NCI-H345 treated with DMSO at 0.1 percent for 48 hours (cell line): Measurements from ENCODE around the gene DDX39A.

Experiments
- DNase-seq: peaks from one replicate; lab custom pipeline; 2025; ENCODE audit not compliant: unreplicated experiment; lab: John Stamatoyannopoulos, UW

The DDX39A gene

DNA sequence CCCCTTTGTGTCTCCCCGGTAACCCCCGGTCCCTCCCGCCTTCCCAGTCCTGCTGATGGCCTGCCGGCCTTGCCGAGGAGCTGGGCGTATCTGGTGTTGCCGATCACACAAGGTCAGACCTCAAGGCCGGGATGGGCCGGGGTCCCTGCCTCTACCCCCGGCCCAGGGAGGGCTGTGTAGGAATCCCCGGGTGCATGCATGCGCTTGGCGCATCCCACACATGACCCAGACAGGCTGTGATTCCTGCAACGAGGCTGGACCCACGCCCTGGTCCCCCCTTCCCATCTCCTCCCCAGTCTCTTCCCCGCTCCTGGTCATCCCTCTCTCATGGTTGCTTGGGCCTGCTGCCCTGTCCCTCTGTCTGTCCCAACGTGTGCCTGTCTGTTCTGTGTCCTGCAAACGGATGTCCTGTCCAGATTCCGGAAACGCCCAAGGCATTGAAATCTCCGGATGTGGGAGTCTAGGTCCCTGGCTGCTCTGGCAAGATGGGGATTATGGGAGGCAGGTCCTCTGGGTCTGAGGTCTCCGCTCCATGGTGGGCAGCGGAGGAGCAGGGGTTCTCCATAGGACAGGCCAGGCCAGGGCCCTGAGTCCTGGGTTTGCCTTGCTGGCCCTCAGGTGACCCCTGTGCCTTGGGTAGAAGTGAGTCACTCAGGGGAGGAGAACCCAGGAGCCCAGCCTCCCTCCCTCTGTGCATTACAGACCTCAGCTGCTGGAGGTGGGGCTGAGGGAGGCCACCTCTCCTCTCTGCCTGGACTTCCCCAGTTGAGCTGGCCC is 15.6 kb upstream of the DDX39A start:
- DNase-seq, result no peak

DNA sequence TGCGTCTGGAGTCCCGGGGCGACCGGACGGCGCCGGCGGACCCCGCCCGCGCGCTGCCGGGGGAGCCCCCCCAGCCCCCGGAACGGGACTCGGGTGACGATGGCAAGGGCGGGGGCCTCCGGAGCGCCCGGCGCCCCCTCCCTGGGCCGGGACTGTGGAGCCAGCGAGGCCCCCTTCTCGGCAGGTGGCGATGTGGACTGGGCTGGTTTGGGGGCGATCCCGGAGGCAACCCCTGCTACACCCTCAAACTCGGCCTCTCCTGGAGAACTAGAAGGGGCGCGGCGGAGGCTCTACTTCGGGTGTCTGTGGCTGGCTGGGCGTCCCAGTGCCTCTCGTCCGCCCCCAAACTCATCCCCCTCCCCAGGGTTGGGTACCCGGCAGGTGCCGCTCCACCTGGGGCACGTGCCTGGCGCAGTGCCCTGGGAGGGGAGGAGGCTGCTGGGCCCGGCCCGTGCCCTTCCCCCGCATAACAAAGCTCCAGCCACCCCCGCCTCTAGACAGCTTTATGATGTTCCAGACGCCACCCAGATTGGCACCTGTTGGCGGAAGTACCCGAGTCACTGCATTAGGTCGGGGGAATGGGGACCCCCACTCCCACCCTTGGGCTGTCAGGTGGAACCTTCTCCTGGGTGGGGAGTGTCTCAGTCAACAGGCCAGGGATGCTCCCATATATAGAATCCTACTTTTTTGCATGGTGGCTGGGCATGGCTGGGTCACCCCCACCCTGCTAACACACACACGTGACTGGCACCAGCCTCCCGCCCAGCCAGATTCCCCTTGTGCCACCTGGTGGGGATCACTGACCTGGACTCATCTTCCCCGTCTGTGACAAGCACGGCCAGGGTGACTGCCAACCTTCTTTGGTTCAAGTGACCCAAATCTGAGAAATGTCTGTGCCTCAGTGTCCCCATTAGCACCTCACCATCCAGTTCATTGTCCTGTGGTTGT is 14.7 kb upstream of the DDX39A start:
- DNase-seq, result peak; percentile 49

DNA sequence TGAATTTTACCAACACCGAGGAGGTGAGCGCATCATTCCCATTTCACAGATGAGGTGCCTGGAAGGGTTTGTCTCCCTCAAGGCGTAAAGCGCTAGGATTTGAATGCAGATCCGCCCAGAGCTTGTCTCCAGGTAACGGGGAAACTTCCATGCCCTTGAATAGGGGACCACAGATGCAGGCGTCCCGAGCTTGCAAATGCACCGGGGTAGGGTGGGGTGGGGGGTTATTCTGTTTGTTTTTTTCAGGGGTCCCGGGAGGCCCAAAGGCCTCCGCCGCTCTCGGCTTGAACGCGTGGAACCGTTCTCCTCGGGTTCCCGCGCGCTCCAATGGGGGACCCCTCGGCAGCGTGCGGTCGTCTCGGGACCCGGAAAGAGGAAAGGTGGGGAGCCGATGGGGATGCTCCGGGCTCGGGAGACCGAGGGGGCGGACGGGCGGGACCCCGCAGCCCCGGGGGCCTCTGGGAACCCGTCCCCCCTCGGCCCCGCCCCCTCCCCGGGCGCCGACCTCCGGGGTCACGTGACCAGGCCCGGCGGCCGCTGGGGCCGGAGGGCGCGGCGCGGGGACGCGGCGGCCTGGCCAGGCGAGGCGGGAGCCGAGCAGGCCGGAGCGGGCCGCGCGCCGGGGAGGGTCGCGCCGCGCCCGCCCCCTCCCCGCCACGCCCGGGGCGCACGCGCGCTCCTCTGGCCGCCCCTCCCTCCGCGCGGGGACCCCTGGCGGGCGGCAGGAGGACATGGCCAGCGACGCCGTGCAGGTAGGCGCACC is 13.8 kb upstream of the DDX39A start, which contains the start of gene PKN1:
Gene PKN1 (plus strand): TSS at position 516 of the 763 bp plus-strand sequence. CDS start 216 bp downstream, at position 732.
- DNase-seq, result no peak

- no peak for DNase-seq
Measured at GRCh38 chr19:14430712-14431111, 11.6 kb upstream of the DDX39A start.

DNA sequence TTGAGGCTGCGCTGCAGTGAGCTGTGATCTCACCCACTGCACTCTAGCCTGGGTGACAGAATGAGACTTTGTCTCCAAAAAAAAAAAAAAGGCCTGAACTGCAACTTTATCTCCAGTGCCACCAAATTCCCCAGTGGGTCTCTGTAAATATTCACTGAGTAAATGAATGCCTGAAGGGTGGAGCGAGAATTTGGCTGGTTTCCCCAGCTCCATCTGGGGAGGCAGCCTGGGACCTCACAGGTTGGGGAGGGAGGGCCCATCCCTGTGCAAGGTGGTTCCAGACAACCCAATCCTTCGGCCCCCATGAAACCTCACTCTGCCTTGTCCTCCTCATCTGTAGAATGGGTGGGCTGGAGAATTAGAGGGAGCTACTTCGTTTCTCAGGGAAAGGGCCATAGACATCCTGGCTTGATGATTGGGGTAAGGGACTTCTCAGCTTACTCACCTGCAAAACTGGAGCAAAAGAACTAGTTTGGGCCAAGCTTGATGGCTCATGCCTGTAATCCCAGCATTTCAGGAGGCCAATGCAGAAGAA is 9.8 kb upstream of the DDX39A start:
- no peak for DNase-seq

DNA sequence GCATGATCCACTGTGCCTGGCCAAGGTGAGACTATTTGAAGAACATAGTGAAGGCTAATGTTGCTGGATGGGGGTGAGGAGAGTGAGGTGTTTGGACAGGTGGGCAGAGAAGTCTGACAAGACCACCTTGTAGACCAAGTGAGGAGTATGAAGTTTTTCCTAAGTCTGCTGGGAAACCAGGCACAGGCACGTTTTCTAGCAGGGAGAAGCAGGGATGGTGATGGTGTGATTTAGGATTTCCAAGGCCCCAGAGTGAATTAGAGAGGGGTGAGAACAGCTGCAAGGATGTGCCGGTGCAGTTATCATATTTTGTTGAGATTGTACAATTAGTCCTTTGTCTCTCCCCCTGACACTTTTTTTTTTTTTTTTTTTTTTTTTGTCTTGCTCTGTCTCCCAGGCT is 8.3 kb upstream of the DDX39A start:
- no peak for DNase-seq

GRCh38 chr19:14425696-14426138 is 6.6 kb upstream of the DDX39A start:
- DNase-seq, result no peak

- no peak for DNase-seq
Measured at GRCh38 chr19:14418856-14419105, 360 bp downstream of the DDX39A start.

- no peak for DNase-seq
Measured at GRCh38 chr19:14416817-14417231, 2.3 kb downstream of the DDX39A start.

DNA sequence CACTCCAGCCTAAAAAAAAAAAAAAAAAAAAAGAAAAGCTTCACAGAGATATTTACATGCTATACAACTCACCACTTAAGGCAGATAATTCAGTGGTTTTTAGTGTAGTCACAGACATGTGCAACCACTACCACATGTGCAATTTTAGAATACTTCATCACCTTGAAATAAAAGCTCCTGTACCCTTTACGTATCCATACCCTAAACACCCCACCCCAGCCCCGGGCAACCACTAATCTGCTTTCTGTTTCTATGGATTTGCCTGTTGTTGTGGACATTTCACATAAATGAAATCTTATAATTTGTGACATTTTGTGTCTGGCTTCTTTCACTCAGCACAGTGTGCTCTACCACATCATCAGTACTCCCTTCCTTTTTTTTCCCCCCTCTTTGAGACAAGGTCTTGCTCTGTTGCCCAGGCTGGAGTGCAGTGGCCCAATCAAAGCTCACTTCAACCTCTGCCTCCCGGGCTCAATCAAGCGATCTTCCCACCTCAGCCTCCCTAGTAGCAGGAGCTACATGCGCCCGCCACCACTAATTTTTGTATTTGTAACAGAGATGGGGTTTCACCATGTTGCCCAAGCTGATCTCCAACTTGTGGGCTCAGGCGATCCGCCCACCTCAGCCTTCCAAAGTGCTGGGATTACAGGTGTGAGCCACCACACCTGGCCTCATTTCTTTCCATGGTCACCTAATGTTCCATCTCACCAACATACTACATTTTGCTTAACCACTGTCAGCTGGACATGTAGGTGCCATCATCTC is 4.0 kb downstream of the DDX39A start:
- DNase-seq, result no peak

GRCh38 chr19:14413693-14414181 is 5.4 kb downstream of the DDX39A start:
- no peak for DNase-seq

GRCh38 chr19:14412996-14413692 is 6.0 kb downstream of the DDX39A start:
- no peak for DNase-seq

- no peak for DNase-seq
Measured at GRCh38 chr19:14412324-14412995, 6.7 kb downstream of the DDX39A start.

- no peak for DNase-seq
Measured at GRCh38 chr19:14411938-14412245, 7.2 kb downstream of the DDX39A start.

GRCh38 chr19:14411161-14411937 is 7.8 kb downstream of the DDX39A start:
- DNase-seq, result no peak

DNA sequence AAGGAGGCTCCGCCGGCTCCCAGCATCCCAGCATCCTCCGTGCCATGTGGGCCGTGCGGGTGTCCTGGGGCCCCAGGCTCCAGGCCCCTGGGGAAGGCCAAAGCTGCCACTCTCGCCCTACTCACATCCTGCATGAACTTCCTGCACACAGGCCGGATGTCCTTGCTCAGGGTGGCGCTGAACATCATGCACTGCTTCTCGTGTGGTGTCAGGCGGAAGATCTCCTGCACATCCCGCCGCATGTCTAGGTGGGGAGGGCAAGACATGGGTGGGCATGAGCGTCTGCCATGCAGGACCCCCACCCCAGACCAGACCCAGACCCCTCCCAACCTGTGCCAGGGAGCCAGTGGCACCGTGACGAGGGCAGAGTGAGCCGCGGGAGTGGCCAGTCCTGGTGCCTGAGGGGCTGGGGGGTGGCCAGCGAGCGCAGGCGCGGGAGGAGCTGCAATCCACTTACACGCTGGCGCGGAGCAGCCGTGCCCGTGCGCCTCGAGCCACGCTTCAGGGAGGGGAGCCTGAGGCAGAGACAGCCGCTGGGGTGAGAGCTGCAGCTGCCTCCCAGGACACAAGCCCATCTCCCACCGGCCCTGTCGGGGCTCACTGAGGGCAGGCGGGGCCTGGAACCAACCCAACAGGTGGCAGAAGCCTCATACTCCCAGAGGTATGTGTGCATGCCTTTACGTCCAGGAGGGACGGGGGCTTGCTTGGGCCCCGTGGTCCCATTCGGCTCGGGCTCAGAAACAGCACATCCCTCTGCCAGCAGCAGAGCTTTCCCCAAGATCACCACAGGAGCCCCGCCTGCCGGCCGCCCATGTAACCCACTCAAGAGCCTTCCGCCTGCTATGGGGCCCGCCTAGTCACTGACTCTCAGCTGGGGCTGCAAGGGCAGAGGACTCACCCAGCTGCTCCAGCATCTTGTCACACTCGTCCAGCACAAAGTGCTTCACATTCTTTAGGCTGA is 8.8 kb downstream of the DDX39A start:
- no peak for DNase-seq
